PC-3 (cell line): Measurements from ENCODE around the gene AEBP1. TPM values are rescaled to one million over a fixed set of nuclear protein-coding genes. Genes with fewer than 3 reads are reported as not detected.

Experiments used
- ATAC-seq: fragments of 200-7000 bp; cut with Tn5 transposase; 2 replicates; pipeline ENCODE4 v1.9.1; 2020; ENCODE audit warnings: mild to moderate bottlenecking, moderate library complexity
- BruUV-seq: library from RNA; stranded (reverse); fragments of 400-500 nt; replicated peaks from 2 replicates; lab custom pipeline; 2021; lab: Mats Ljungman, UMichigan
- CTCF ChIA-PET: fragments of 300-600 bp; sonication (Branson Sonifier 250); formaldehyde crosslinking; loops from one replicate; lab custom pipeline; 2022; ENCODE audit warnings: antibody characterized with exemption; lab: Charles Lee
- POLR2A ChIA-PET: fragments of 300-600 bp; sonication (Branson Sonifier 250); formaldehyde crosslinking; loops from one replicate; lab custom pipeline; 2022; ENCODE audit warnings: antibody characterized with exemption; ENCODE audit not compliant: unreplicated experiment; lab: Charles Lee
- DNase-seq: peaks from one replicate; pipeline ENCODE4 v3.0.0-alpha.2; 2015
- H2AFZ ChIP-seq: fragments of 300-600 bp; sonication (generic); 2 replicates; pipeline ENCODE4 v1.6.0; 2016; ENCODE audit warnings: antibody characterized with exemption, low read length
- H3F3A ChIP-seq: fragments of 300-600 bp; sonication (generic); one replicate; pipeline ENCODE4 v1.6.0; 2017; ENCODE audit warnings: antibody characterized with exemption, low read length, control low read depth, mild to moderate bottlenecking; ENCODE audit not compliant: unreplicated experiment
- H3K27ac ChIP-seq: fragments of 300-600 bp; sonication (generic); 2 replicates; pipeline ENCODE4 v1.5.1; 2016; ENCODE audit warnings: mild to moderate bottlenecking, low read length
- H3K27me3 ChIP-seq: fragments of 300-600 bp; sonication (generic); 2 replicates; pipeline ENCODE4 v1.6.1; 2016; ENCODE audit warnings: low read length, mixed read lengths
- H3K36me3 ChIP-seq: fragments of 300-600 bp; sonication (generic); 2 replicates; pipeline ENCODE4 v1.6.1; 2016; ENCODE audit warnings: low read depth, mixed run types, low read length, mixed read lengths
- H3K4me1 ChIP-seq: fragments of 300-600 bp; sonication (generic); 2 replicates; pipeline ENCODE4 v1.5.1; 2016; ENCODE audit warnings: low read length; ENCODE audit not compliant: insufficient read depth
- H3K4me2 ChIP-seq: fragments of 300-600 bp; sonication (generic); 2 replicates; pipeline ENCODE4 v1.6.0; 2016; ENCODE audit warnings: low read length
- H3K4me3 ChIP-seq: fragments of 300-600 bp; sonication (generic); 2 replicates; pipeline ENCODE4 v1.5.1; 2016; ENCODE audit warnings: mild to moderate bottlenecking, low read length, mixed read lengths
- H3K79me2 ChIP-seq: fragments of 300-600 bp; sonication (generic); 2 replicates; pipeline ENCODE4 v1.6.1; 2017; ENCODE audit warnings: low read length, mixed read lengths
- H3K9ac ChIP-seq: fragments of 300-600 bp; sonication (generic); 2 replicates; pipeline ENCODE4 v1.6.0; 2016; ENCODE audit warnings: mild to moderate bottlenecking, low read length
- H3K9me2 ChIP-seq: fragments of 300-600 bp; sonication (generic); replicated peaks from 2 replicates; pipeline ENCODE4 v1.6.1; 2016; ENCODE audit warnings: mixed run types, low read length, mixed read lengths
- H3K9me3 ChIP-seq: fragments of 300-600 bp; sonication (generic); 2 replicates; pipeline ENCODE4 v1.6.1; 2016; ENCODE audit warnings: low read length, mixed read lengths
- H4K20me1 ChIP-seq: fragments of 300-600 bp; sonication (generic); 2 replicates; pipeline ENCODE4 v1.6.1; 2016; ENCODE audit warnings: low read length, mixed read lengths
- CTCF ChIP-seq: fragments of 300-600 bp; sonication (generic); conservative IDR thresholded peaks from 2 replicates; pipeline ENCODE4 v1.5.1; 2017; ENCODE audit warnings: antibody characterized with exemption, low read depth, mild to moderate bottlenecking, low read length
- EZH2 ChIP-seq: fragments of 300-600 bp; sonication (generic); IDR thresholded peaks from one replicate; pipeline ENCODE4 v1.6.1; 2017; ENCODE audit warnings: antibody characterized with exemption, mild to moderate bottlenecking, low read length; ENCODE audit not compliant: unreplicated experiment
- EZH2phosphoT487 ChIP-seq: fragments of 300-600 bp; sonication (generic); IDR thresholded peaks from 2 replicates; pipeline ENCODE4 v1.6.1; 2018; ENCODE audit warnings: mild to moderate bottlenecking, antibody characterized with exemption, low read length, borderline replicate concordance
- intact Hi-C: fragments of 100-400 bp; cut with micrococcal nuclease; formaldehyde crosslinking; loops from 2 replicates; pipeline ENCODE4 v1.9.0; 2023
- total RNA-seq: library from RNA; depleted of rRNA; stranded (reverse); fragments of >200 nt; gene quantifications from 2 replicates; pipeline ENCODE4 v1.2.3, GENCODE V29; 2014

Gene AEBP1
- total RNA-seq, 1 experiment from 2014 or later: not detected

- no peaks in the 10 kb centered on the region for H3K9me2 ChIP-seq
- no peak overlapping the region for H2AFZ ChIP-seq
- DNase-seq (no peak), ATAC-seq (no peak)
- H3K4me3 ChIP-seq: no peak overlapping the region
- H3K9ac ChIP-seq: no peak overlapping the region
- no peaks in the 10 kb centered on the region for H3K9me3 ChIP-seq
- H3K27me3 ChIP-seq: no peaks in the 10 kb centered on the region
- H3K4me2 ChIP-seq: no peak overlapping the region
- no peak for TF ChIP-seq CTCF
- TF ChIP-seq EZH2: no peak
- no peak for TF ChIP-seq EZH2phosphoT487
- intact Hi-C loops: no loop called here
- no peaks in the 10 kb centered on the region for H3K36me3 ChIP-seq
- no peaks in the 10 kb centered on the region for H3K4me1 ChIP-seq
- ChIA-PET CTCF (no interaction called here), POLR2A (no interaction called here)
- H4K20me1 ChIP-seq: no peaks in the 10 kb centered on the region
- H3F3A ChIP-seq: no peaks in the 10 kb centered on the region
- H3K27ac ChIP-seq: no peak overlapping the region
- BruUV-seq: no TSS peak
- H3K79me2 ChIP-seq: no peaks in the 10 kb centered on the region
Observed at GRCh38 chr7:44107961-44108767, 4.0 kb downstream of the AEBP1 start.

GRCh38 chr7:44108768-44109750 is 4.9 kb downstream of the AEBP1 start:
- Histone ChIP-seq H3K4me3 (no peak overlapping the region), H3F3A (no peaks in the 10 kb centered on the region), H3K27ac (no peak overlapping the region), H3K9ac (no peak overlapping the region), H2AFZ (no peak overlapping the region), H3K4me1 (no peaks in the 10 kb centered on the region), H3K9me3 (no peaks in the 10 kb centered on the region), H3K4me2 (no peak overlapping the region), H4K20me1 (no peaks in the 10 kb centered on the region), H3K36me3 (no peaks in the 10 kb centered on the region), H3K9me2 (no peaks in the 10 kb centered on the region), H3K27me3 (no peaks in the 10 kb centered on the region), H3K79me2 (no peaks in the 10 kb centered on the region)
- no peak for TF ChIP-seq CTCF
- TF ChIP-seq EZH2: no peak
- no peak for TF ChIP-seq EZH2phosphoT487
- no TSS peak for BruUV-seq
- CTCF ChIA-PET: interaction anchor here (0.6 kb wide), 1 partner anchor 25 kb away, joined by 4 read pairs; no protein-coding TSS in a partner anchor
- intact Hi-C loops: no loop called here
- no peak for ATAC-seq
- no peak for DNase-seq
- POLR2A ChIA-PET: no interaction called here
